ENCODE data around the gene MITF.

- TF ChIP-seq SIN3A (IDR thresholded peaks at IDR 0.05; ENCODE audit: borderline replicate concordance, low read depth, low read length) (no peak), YY1 (IDR thresholded peaks at IDR 0.05; ENCODE audit: low read depth) (no peak), CTCF (IDR thresholded peaks at IDR 0.05) (no peak), FOXJ3 (CRISPR knock-in tag; IDR thresholded peaks at IDR 0.05) (no peak), RFX5 (IDR thresholded peaks at IDR 0.05; ENCODE audit: low read length) (no peak), EP300 (IDR thresholded peaks at IDR 0.05; ENCODE audit: borderline replicate concordance in 1 of 2, low read depth in 1 of 2, low read length in 1 of 2) (no peak), GABPA (IDR thresholded peaks at IDR 0.05; ENCODE audit: low read depth) (no peak), FOSL2 (IDR thresholded peaks at IDR 0.05; ENCODE audit: borderline replicate concordance, low read depth) (no peak), PBX3 (IDR thresholded peaks at IDR 0.05) (no peak), RCOR1 (IDR thresholded peaks at IDR 0.05; ENCODE audit: low read length) (no peak), MAX (IDR thresholded peaks at IDR 0.05; ENCODE audit: low read depth) (no peak), ELF1 (IDR thresholded peaks at IDR 0.05) (no peak), MEF2A (IDR thresholded peaks at IDR 0.05; ENCODE audit: borderline replicate concordance, low read depth) (no peak)
Observed at GRCh38 chr3:69764861-69765260, 25.6 kb downstream of the MITF start.
